LNCaP clone FGC (cell line): ENCODE results near the gene SMIM1.

Experiments used
- DNase-seq: peaks from one replicate; pipeline ENCODE4 v3.0.0-alpha.2; 2011; ENCODE audit warnings: low read depth
- H3K4me3 ChIP-seq: 2 replicates; pipeline ENCODE4 v1.5.1; 2011; ENCODE audit warnings: mild to moderate bottlenecking, low read depth, low read length, control low read depth
- TF ChIP-seq, protein P1 (sequence below): IDR thresholded peaks from 2 replicates; pipeline ENCODE4 v1.5.1; 2012; ENCODE audit warnings: mild to moderate bottlenecking; ENCODE audit not compliant: control insufficient read depth, insufficient read depth; ENCODE audit errors: extremely low read depth

SMIM1 gene

DNA sequence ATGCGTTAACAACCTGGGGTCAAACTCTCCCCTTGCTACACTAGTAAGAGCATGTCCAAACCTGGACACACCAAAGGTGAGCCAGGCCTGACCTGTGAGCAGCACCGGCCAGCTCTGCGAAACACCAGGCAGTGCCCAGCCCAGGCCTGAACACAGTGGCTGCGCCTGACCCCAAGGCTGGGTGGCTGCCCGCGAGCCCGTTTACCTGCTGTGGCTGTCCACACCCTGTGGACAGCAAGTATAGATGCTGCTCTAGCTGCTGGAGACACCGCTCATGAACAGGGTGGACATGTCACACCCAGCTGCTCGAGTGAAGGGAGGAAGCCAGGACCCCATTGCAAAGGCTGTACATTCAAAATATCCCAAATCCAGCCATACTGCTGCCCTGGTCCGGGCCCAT, 27.9 kb upstream of the SMIM1 start:
- DNase-seq, result no peak
- no peak overlapping the region for H3K4me3 ChIP-seq
- TF ChIP-seq, protein P1, sequence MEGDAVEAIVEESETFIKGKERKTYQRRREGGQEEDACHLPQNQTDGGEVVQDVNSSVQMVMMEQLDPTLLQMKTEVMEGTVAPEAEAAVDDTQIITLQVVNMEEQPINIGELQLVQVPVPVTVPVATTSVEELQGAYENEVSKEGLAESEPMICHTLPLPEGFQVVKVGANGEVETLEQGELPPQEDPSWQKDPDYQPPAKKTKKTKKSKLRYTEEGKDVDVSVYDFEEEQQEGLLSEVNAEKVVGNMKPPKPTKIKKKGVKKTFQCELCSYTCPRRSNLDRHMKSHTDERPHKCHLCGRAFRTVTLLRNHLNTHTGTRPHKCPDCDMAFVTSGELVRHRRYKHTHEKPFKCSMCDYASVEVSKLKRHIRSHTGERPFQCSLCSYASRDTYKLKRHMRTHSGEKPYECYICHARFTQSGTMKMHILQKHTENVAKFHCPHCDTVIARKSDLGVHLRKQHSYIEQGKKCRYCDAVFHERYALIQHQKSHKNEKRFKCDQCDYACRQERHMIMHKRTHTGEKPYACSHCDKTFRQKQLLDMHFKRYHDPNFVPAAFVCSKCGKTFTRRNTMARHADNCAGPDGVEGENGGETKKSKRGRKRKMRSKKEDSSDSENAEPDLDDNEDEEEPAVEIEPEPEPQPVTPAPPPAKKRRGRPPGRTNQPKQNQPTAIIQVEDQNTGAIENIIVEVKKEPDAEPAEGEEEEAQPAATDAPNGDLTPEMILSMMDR, result no peak

GRCh38 chr1:3745071-3745470, 27.5 kb upstream of the SMIM1 start:
- TF ChIP-seq, protein P1, result no peak

DNA sequence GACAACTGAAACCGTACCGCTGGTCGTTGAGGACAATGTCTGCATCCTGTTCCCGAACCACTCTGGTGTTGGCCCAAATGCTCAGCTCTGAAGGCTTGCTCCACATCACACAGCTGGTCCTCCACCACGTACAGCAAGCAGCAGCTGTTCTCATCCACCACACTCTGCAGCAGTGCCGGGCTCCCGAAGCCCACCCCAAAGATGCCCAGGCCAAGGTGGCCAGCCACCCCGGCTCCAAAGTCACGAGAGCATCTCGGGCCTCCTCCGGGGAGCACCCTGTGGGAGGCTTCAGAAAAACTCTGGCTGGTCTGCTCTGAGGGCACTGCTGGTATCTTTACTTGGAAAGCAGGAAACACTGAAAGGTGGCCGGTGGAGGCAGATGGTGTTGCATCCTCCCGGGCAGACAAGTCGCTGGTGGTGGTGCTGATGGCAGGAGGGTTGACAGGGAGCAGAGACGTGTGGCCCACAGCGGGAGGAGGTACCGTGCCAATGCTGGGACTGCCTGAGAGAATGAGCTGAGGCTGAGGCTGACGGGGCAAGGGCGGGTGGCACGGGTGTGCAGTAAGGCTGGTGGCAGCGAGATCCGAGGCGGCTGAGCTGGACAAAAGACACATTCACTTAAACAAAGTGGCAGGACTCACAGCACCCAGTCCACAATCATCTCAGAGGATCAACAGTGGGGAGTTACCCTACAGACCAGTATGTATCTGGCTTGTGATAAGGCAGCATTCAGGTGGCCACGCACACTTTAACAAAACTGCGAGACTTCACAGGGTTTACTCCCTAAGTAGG, 26.8 kb upstream of the SMIM1 start:
- TF ChIP-seq, protein P1, result no peak
- peak overlapping the region; percentile 88 for H3K4me3 ChIP-seq
- DNase-seq, result no peak

More at GRCh38 chr1:3745071-3745470, 27.5 kb upstream of the SMIM1 start:
- no peak overlapping the region for H3K4me3 ChIP-seq
- DNase-seq, result no peak

- H3K4me3 ChIP-seq, result peak overlapping the region; percentile 88
- DNase-seq, result no peak
- TF ChIP-seq, protein P1, result no peak
Observed at GRCh38 chr1:3746389-3746829, 26.1 kb upstream of the SMIM1 start.

DNA sequence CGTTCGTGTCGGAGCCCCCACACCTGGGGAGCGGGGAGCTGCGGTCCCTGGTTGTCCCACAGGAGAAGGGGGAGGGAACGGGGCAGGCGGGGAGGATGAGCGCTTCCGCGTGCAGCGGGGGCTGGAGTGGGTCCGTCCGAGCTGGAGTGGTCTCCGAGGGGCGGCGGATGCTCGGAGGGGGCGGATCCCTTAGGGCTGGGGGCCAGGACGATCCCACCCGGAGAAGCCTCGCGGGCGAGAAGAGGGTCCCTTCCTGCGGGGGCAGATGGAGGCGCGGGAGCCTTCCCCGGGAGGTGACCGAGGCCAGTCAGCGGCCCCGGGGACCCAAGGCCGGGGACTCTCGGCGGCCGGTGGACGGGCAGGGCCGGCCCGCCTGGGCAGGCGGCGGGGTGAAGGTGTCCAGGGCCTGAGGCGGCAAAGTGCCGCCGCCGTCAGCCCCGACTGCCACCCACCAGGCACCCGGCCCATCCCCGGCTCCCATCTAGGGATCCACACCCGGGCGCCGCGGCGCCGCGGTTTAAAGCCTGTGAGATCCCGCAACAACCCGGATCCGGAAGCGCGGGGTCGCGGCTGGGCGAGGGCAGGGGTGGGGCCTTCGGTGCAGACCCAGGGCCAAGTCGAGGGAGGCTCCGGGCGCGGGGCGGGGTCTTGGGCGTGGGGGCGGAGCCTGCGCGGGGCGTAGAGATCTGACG, 25.6 kb upstream of the SMIM1 start:
- H3K4me3 ChIP-seq, result peak overlapping the region; percentile 88
- peak; percentile 67 for DNase-seq
- TF ChIP-seq, protein P1, result no peak

GRCh38 chr1:3747522-3747848, 25.1 kb upstream of the SMIM1 start:
- peak overlapping the region; percentile 88 for H3K4me3 ChIP-seq
- DNase-seq, result no peak
- TF ChIP-seq, protein P1, result no peak
